ENCODE measurements around the gene IMP4. TPM values are rescaled to one million over a fixed set of nuclear protein-coding genes. Genes with fewer than 3 reads are reported as not detected.

IMP4 gene
- total RNA-seq, 1 donor from 2014 or later = 55.7 TPM

GRCh38 chr2:130363479-130363878, 20.8 kb downstream of the IMP4 start:
- Histone ChIP-seq H3K27me3 (no peaks in the 10 kb centered on the region), H3K4me1 (peaks cover 3% of the 10 kb centered on the region), H3K36me3 (no peaks in the 10 kb centered on the region), H3K4me3 (no peak overlapping the region), H3K9me3 (no peaks in the 10 kb centered on the region), H3K27ac (no peak overlapping the region)
- DNase-seq (no peak), ATAC-seq (no peak)
- intact Hi-C loops (cut with DNase I) = no loop called here
- no peak for TF ChIP-seq CTCF (IDR thresholded peaks at IDR 0.05)

GRCh38 chr2:130365075-130365474, 22.4 kb downstream of the IMP4 start:
- ATAC-seq = no peak
- H3K4me1 ChIP-seq = peaks cover 3% of the 10 kb centered on the region
- TF ChIP-seq CTCF (IDR thresholded peaks at IDR 0.05) = no peak

GRCh38 chr2:130365963-130366362, 23.3 kb downstream of the IMP4 start:
- H3K9me3 ChIP-seq = no peaks in the 10 kb centered on the region
- no peak overlapping the region for H3K27ac ChIP-seq
- ATAC-seq (no peak), DNase-seq (no peak)
- peaks cover 4% of the 10 kb centered on the region for H3K36me3 ChIP-seq
- intact Hi-C loops (cut with DNase I) = no loop called here
- peaks cover 3% of the 10 kb centered on the region for H3K4me1 ChIP-seq
- TF ChIP-seq CTCF (IDR thresholded peaks at IDR 0.05) = no peak
- H3K27me3 ChIP-seq = no peaks in the 10 kb centered on the region
- no peak overlapping the region for H3K4me3 ChIP-seq

More at GRCh38 chr2:130365075-130365474, 22.4 kb downstream of the IMP4 start:
- H3K27ac ChIP-seq = no peak overlapping the region
- no peak for DNase-seq
- H3K4me3 ChIP-seq = no peak overlapping the region
- peaks cover under 1% of the 10 kb centered on the region for H3K36me3 ChIP-seq
- H3K27me3 ChIP-seq = no peaks in the 10 kb centered on the region
- intact Hi-C loops (cut with DNase I) = no loop called here
- H3K9me3 ChIP-seq = no peaks in the 10 kb centered on the region

GRCh38 chr2:130366720-130367119, 24.0 kb downstream of the IMP4 start:
- H3K36me3 ChIP-seq = peaks cover 4% of the 10 kb centered on the region
- TF ChIP-seq CTCF (IDR thresholded peaks at IDR 0.05) = no peak
- no peak overlapping the region for H3K27ac ChIP-seq
- H3K4me3 ChIP-seq = no peak overlapping the region
- intact Hi-C loops (cut with DNase I) = no loop called here
- peaks cover 9% of the 10 kb centered on the region for H3K4me1 ChIP-seq
- no peaks in the 10 kb centered on the region for H3K9me3 ChIP-seq
- ATAC-seq (peak; percentile 37), DNase-seq (no peak)
- no peaks in the 10 kb centered on the region for H3K27me3 ChIP-seq

GRCh38 chr2:130368786-130369185, 26.1 kb downstream of the IMP4 start:
- H3K9me3 ChIP-seq = no peaks in the 10 kb centered on the region
- TF ChIP-seq CTCF (IDR thresholded peaks at IDR 0.05) = no peak
- ATAC-seq (no peak), DNase-seq (no peak)
- no peak overlapping the region for H3K4me3 ChIP-seq
- no peaks in the 10 kb centered on the region for H3K27me3 ChIP-seq
- intact Hi-C loops (cut with DNase I) = no loop called here
- peaks cover 4% of the 10 kb centered on the region for H3K36me3 ChIP-seq
- no peak overlapping the region for H3K27ac ChIP-seq
- H3K4me1 ChIP-seq = peaks cover 16% of the 10 kb centered on the region

- Histone ChIP-seq H3K27me3 (no peaks in the 10 kb centered on the region), H3K9me3 (no peaks in the 10 kb centered on the region), H3K4me1 (peaks cover 16% of the 10 kb centered on the region), H3K36me3 (peaks cover 4% of the 10 kb centered on the region), H3K27ac (no peak overlapping the region), H3K4me3 (no peak overlapping the region)
- no peak for ATAC-seq
- no peak for TF ChIP-seq CTCF (IDR thresholded peaks at IDR 0.05)
- no peak for DNase-seq
- intact Hi-C loops (cut with DNase I) = no loop called here
Observed at GRCh38 chr2:130369311-130369964, 26.7 kb downstream of the IMP4 start.
